ENCODE results near the gene KLF1.
"Not testable (repeated sequence)": the region's sequence is repeated elsewhere in the genome, so short reads cannot be mapped to it uniquely, and the experiment has no call there.

KLF1 gene

DNA sequence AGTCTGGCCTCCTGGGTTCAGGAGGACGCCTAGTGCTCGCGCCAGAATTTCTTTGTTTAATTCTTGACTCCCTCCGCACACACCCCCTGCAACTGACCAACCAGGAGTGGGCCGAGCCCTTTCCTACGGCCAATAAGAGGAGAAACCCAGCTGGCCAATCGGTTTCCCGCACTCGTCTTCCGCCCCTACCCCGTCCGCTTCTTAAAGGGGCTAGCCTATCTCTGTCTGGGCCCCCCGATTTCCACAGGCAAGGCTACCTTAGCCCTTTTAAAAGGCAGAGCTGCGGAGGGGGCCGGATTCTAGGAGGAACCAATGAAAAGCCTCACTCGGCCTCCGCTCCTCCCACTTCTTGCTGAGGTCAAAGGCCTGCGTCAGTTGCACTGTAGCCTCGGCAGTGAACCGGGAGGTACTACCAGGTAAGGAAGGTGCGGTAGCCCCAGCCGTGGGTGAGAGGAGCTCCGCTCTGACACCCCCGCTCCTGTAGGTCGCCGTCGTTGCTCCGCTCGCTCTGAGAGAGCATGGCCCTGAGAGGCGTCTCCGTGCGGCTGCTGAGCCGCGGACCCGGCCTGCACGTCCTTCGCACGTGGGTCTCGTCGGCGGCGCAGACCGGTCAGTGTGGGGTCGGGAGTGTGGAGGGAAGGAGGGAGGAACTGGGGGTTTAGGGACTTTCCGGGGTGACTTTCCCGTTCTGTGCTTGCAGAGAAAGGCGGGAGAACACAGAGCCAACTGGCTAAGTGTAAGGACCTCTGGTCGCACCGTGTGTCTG is 4.0 kb upstream of the KLF1 start, which contains the start of gene GCDH:
GCDH (plus strand) TSS at position 374 of the 766 bp plus-strand sequence; CDS start at position 519, 145 bp downstream.
- DNase-seq: peak; percentile 98

GRCh38 chr19:12890299-12890786 is 3.3 kb upstream of the KLF1 start:
- DNase-seq: not testable (repeated sequence)

GRCh38 chr19:12888006-12888603 is 1.1 kb upstream of the KLF1 start:
- DNase-seq: no peak

DNA sequence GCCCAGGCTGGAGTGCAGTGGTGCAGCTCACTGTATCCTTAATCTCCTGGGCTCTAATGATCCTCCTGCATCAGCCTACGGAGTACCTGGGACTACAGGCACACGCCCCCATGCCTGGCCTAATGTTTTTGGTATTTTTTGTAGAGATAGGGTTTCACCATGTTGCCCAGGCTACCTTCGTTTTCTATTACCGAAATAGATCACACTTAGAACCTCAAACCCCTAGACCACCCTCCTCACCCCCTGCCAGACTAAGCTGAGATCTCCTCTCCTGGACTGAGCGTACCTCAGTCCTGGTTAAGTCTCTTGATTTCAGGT is 391 bp downstream of the KLF1 start:
- DNase-seq: no peak

- DNase-seq: no peak
Measured at GRCh38 chr19:12885749-12886650, 1.0 kb downstream of the KLF1 start.

DNA sequence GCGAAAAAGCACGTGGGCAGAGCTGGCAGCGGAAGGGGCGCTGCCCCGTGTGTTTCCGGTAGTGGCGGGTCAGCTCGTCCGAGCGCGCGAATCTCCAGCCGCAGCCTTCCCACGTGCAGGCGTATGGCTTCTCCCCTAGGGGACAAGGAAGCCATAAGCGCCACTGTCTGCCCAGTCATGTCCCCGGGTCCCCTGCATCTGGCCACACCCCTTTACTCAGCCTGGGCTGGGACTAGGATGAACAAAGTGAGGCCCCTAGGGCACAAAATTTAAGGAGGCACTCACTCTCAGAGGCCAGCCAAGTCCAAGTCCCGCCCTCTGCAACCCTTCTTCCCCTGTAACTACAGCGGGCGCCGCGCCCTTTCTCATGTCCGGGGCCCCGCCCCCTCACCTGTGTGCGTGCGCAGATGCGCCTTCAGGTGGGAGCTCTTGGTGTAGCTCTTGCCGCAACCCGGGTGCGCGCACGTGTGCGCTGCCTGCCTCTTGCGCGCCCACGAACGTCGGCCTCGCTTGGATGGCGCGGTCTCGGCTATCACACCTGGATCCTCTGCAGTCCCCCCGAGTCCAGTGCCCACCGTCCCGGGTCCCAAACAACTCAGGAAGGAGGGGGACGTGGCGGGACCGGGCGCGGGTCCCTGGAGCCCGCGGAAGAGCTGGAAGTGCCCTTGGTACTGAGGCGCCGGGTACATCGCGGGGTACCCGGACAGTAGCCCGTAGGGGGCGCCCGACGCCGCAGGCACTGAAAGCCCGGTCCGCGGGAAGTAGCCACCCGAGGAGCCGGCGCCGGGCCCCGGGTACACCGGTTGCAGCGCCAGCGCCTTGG is 1.9 kb downstream of the KLF1 start:
- DNase-seq: peak; percentile 91

DNA sequence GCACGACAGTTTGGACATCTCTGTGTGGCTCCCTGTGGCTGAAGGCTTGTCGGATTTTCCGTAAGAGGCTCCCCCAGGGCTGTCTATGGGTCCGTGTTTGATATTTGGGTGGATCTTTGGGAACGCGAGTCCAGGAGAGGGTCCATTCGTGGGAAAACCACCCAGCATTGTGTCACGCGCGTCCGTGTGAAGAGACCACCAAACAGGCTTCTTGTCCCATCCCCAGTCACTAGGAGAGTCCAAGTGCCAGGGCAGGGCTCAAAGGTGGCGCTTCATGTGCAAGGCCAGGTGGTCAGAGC is 2.4 kb downstream of the KLF1 start:
- DNase-seq: no peak

DNA sequence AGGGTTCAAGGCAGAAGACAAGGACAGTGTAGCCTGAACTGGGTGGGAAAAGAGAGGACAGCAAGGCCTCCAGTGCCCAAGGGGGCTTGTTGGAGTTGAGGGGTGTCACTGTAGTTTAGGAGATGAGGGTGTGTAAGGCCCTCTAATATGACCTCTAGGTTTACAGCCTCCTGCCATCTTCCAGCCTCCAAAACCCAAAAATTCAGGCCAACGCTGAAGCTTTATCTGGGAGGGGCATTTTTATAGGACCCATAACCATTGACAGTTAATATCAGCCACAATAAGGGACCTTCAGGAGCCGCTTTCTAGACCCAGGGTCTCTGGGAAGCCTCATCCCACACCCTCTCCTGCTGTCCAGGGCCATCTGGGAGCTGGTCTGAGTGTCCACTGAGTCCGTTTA is 2.8 kb downstream of the KLF1 start:
- no peak for DNase-seq

DNA sequence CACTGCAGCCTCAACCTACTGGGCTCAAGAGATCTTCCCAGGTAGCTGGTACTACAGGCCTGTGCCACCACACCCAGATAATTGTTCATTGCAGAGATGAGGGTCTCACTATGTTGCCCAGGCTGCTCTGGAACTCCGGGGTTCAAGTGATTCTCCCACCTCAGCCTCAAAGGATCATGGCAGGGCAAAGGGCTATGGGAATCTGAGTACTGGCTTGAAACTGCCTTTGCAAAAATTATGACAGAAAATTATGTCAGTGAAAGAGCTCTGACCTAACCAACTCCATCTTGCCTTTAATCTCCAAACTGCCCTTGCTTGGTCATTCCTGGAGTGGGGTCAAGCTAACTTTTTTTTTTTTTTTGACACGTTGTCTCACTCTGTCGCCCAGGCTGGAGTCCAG is 4.4 kb downstream of the KLF1 start:
- DNase-seq: no peak

GRCh38 chr19:12881172-12881808 is 5.7 kb downstream of the KLF1 start, which contains the start of gene DNASE2:
Gene DNASE2 (minus strand): TSS chr19:12881449. CDS start chr19:12881375, 74 bp downstream.
- DNase-seq: peak; percentile 87

GRCh38 chr19:12880551-12881171 is 6.3 kb downstream of the KLF1 start:
- DNase-seq: no peak

- no peak for DNase-seq
Measured at GRCh38 chr19:12875086-12875485, 11.9 kb downstream of the KLF1 start.

- no peak for DNase-seq
Measured at GRCh38 chr19:12873891-12874745, 12.9 kb downstream of the KLF1 start.

- peak; percentile 57 for DNase-seq
Measured at GRCh38 chr19:12872941-12873890, 13.8 kb downstream of the KLF1 start.

- no peak for DNase-seq
Measured at GRCh38 chr19:12872255-12872654, 14.7 kb downstream of the KLF1 start.

DNA sequence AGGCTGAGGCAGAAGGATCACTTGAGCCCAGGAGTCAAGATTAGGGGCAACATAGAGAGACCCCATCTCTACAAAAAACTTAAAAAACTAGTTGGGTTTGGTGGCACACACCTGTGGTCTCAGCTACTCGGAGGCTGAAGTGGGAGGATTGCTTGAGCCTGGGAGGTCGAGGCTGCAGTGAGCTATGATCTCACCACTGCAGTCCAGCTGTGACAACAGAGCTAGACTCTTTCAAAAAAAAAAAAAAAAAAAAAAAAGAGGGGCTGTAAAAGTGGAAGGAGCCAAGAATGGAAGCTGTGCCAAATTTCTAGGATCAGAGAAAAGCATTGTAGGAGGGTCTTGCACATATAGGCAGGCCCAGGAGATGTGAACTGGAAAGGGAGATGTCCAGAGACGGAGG is 15.3 kb downstream of the KLF1 start:
- DNase-seq: no peak

GRCh38 chr19:12868540-12869112 is 18.4 kb downstream of the KLF1 start:
- DNase-seq: no peak

- DNase-seq: peak; percentile 34
Measured at GRCh38 chr19:12867120-12868099, 19.6 kb downstream of the KLF1 start.
